A549 (cell line): Measurements from ENCODE around the gene ALDH2. TPM values are rescaled to one million over a fixed set of nuclear protein-coding genes. Genes with fewer than 3 reads are reported as not detected.
"Not testable (repeated sequence)": the region's sequence is repeated elsewhere in the genome, so short reads cannot be mapped to it uniquely, and the experiment has no call there.

ENCODE experiments used
- ATAC-seq, 2 experiments: fragments of 200-7000 bp in 1 of 2; fragments of >200 bp in 1 of 2; cut with Nextera tagmentation in 1 of 2; cut with Tn5 transposase in 1 of 2; 3 replicates each; pipeline versions ENCODE4 v1.8.0 to v1.9.1; 2018 to 2020; ENCODE audit warnings: mild to moderate bottlenecking in 1 of 2, moderate library complexity in 1 of 2
- CTCF ChIA-PET: fragments of 300-600 bp; sonication (Branson Sonifier 250); formaldehyde crosslinking; extraction: SDS; loops from one replicate; lab custom pipeline; 2021; ENCODE audit warnings: antibody characterized with exemption, inconsistent platforms; lab: Yijun Ruan, JAX
- POLR2A ChIA-PET: fragments of 350-600 bp; formaldehyde crosslinking; extraction: SDS; loops from one replicate; lab custom pipeline; 2021; ENCODE audit warnings: antibody characterized with exemption, inconsistent platforms; lab: Yijun Ruan, JAX
- DNase-seq, 2 experiments: peaks; one replicate each; pipeline versions ENCODE4 v3.0.0 to v3.0.0-alpha.2; 2011 to 2016; ENCODE audit warnings: low read depth in 1 of 2, low spot score in 1 of 2
- FAIRE-seq: peaks from 2 replicates; lab custom pipeline; 2011; peaks lifted over from hg19 to GRCh38; lab: Jason Lieb, UNC
- H3K27ac ChIP-seq, 2 experiments: fragments of >200 bp; sonication (Bioruptor Twin); formaldehyde crosslinking; 3 replicates each; pipeline ENCODE4 v1.5.1; 2016 to 2017
- H3K4me1 ChIP-seq: fragments of >200 bp; sonication (Bioruptor Twin); formaldehyde crosslinking; 3 replicates; pipeline ENCODE4 v1.6.1; 2016
- H3K4me2 ChIP-seq: fragments of >200 bp; sonication (Bioruptor Twin); formaldehyde crosslinking; 3 replicates; pipeline ENCODE4 v1.6.1; 2016
- H3K4me3 ChIP-seq: fragments of >200 bp; sonication (Bioruptor Twin); formaldehyde crosslinking; 3 replicates; pipeline ENCODE4 v1.5.1; 2016
- H3K9me3 ChIP-seq: fragments of >200 bp; sonication (Bioruptor Twin); formaldehyde crosslinking; 3 replicates; pipeline ENCODE4 v1.6.1; 2016
- BCL3 ChIP-seq: fragments of >200 bp; sonication (Bioruptor Twin); formaldehyde crosslinking; IDR thresholded peaks from 3 replicates; pipeline ENCODE4 v1.6.1; 2016
- CBX2 ChIP-seq: fragments of 200-600 bp; sonication (generic); IDR thresholded peaks from 2 replicates; pipeline ENCODE4 v1.6.1; 2016; ENCODE audit warnings: low read depth, mild to moderate bottlenecking, borderline replicate concordance
- CEBPB ChIP-seq, 2 experiments: fragments of >200 bp in 1 of 2; sonication (Bioruptor Twin) in 1 of 2; formaldehyde crosslinking in 1 of 2; IDR thresholded peaks; 2 replicates each; pipeline ENCODE4 v1.6.1; 2012 to 2016
- E2F6 ChIP-seq: IDR thresholded peaks from 2 replicates; pipeline ENCODE4 v1.6.1; 2012; ENCODE audit warnings: low read depth, borderline replicate concordance
- EHMT2 ChIP-seq: fragments of 200-600 bp; sonication (generic); IDR thresholded peaks from 2 replicates; pipeline ENCODE4 v1.6.1; 2016; ENCODE audit warnings: antibody characterized with exemption, low read depth, mild to moderate bottlenecking, moderate library complexity
- EP300 ChIP-seq, 2 experiments: fragments of >200 bp; sonication (Bioruptor Twin); formaldehyde crosslinking; IDR thresholded peaks; 2 replicates in 1 of 2; 3 replicates in 1 of 2; pipeline ENCODE4 v1.6.1; 2016 to 2017
- FOSL2 ChIP-seq, 2 experiments: fragments of 450-650 bp in 1 of 2; fragments of >200 bp in 1 of 2; sonication (Bioruptor Twin) in 1 of 2; formaldehyde crosslinking; IDR thresholded peaks; 2 replicates each; pipeline versions ENCODE4 v1.5.0 to v1.6.1; 2016 to 2020; ENCODE audit warnings: mild to moderate bottlenecking in 1 of 2, moderate library complexity in 1 of 2
- HDAC2 ChIP-seq: fragments of 200-600 bp; sonication (generic); IDR thresholded peaks from 2 replicates; pipeline ENCODE4 v1.6.1; 2016
- HEYL ChIP-seq: fragments of 250-450 bp; sonication (Bioruptor Pico); IDR thresholded peaks from 2 replicates; pipeline ENCODE4 v1.8.0; 2021; ENCODE audit warnings: mild to moderate bottlenecking, moderate library complexity
- HOXB13 ChIP-seq: fragments of 250-450 bp; sonication (Bioruptor Pico); IDR thresholded peaks from 2 replicates; pipeline ENCODE4 v1.5.0; 2020; ENCODE audit warnings: low read depth, mild to moderate bottlenecking, moderate library complexity
- HOXB5 ChIP-seq: fragments of 250-450 bp; sonication (Bioruptor Pico); IDR thresholded peaks from 2 replicates; pipeline ENCODE4 v1.5.0; 2020; ENCODE audit warnings: mild to moderate bottlenecking, moderate library complexity
- KDM1A ChIP-seq: fragments of 200-600 bp; sonication (generic); IDR thresholded peaks from 2 replicates; pipeline ENCODE4 v1.6.1; 2016; ENCODE audit warnings: low read depth, mild to moderate bottlenecking
- NFE2L2 ChIP-seq: fragments of 150-350 bp; conservative IDR thresholded peaks from 2 replicates; pipeline ENCODE4 v1.6.1; 2014; ENCODE audit warnings: low read length
- NPAS2 ChIP-seq: fragments of 250-450 bp; sonication (Bioruptor Pico); IDR thresholded peaks from 2 replicates; pipeline ENCODE4 v1.8.0; 2022; ENCODE audit warnings: mild to moderate bottlenecking, moderate library complexity, borderline replicate concordance
- NR3C1 ChIP-seq: fragments of >200 bp; sonication (Bioruptor Twin); formaldehyde crosslinking; IDR thresholded peaks from 3 replicates; pipeline ENCODE4 v1.6.1; 2017
- PHF8 ChIP-seq: fragments of 200-600 bp; sonication (generic); IDR thresholded peaks from 2 replicates; pipeline ENCODE4 v1.6.1; 2016; ENCODE audit warnings: low read depth, mild to moderate bottlenecking, antibody characterized with exemption, moderate library complexity, borderline replicate concordance
- REST ChIP-seq: fragments of 200-600 bp; sonication (generic); IDR thresholded peaks from 2 replicates; pipeline ENCODE4 v1.6.1; 2016; ENCODE audit warnings: antibody characterized with exemption, mild to moderate bottlenecking, moderate library complexity
- TFCP2L1 ChIP-seq: fragments of 250-450 bp; sonication (Bioruptor Pico); IDR thresholded peaks from 2 replicates; pipeline ENCODE4 v1.5.0; 2021; ENCODE audit warnings: mild to moderate bottlenecking
- TP53 ChIP-seq: fragments of 250-450 bp; sonication (Bioruptor Pico); IDR thresholded peaks from 2 replicates; pipeline ENCODE4 v1.5.0; 2021; ENCODE audit warnings: mild to moderate bottlenecking, moderate library complexity
- ZC3H11A ChIP-seq: fragments of 450-650 bp; IDR thresholded peaks from 2 replicates; pipeline ENCODE4 v1.6.1; 2014; ENCODE audit warnings: antibody characterized with exemption, mild to moderate bottlenecking
- ZNF302 ChIP-seq: fragments of 250-450 bp; sonication (Bioruptor Pico); IDR thresholded peaks from 2 replicates; pipeline ENCODE4 v1.9.0; 2021; ENCODE audit warnings: inconsistent platforms, mild to moderate bottlenecking, moderate library complexity
- WGBS: methylation state at CpG from one replicate; pipeline ENCODE4 v1.1.6; 2017; ENCODE audit errors: missing lambda C conversion rate; 5-methylcytosine and 5-hydroxymethylcytosine counted together
- polyA plus RNA-seq, 4 experiments: library from polyadenylated mRNA; depleted of rRNA in 3 of 4; stranded (reverse); fragments of >200 nt; fragmentation: RNase III in 1 of 4; extraction: RNeasy Plus Mini Kit Qiagen cat#74134 plus additional on column Dnase treatment in 1 of 4; gene quantifications; 2 replicates in 3 of 4; 3 replicates in 1 of 4; pipeline ENCODE4 v1.2.3, GENCODE V29; 2011 to 2017

The ALDH2 gene
- polyA plus RNA-seq, 2 of the 4 experiments (the other 2 are of a cell fraction): 97.5 to 123 TPM

- POLR2A ChIA-PET: no interaction called here
- Histone ChIP-seq H3K4me2 (no peak overlapping the region), H3K4me1 (no peaks in the 10 kb centered on the region), H3K4me3 (no peak overlapping the region), H3K27ac (no peak overlapping the region), H3K9me3 (no peaks in the 10 kb centered on the region)
- DNase-seq (no peak), ATAC-seq (no peak), FAIRE-seq (no peak)
- no peak for TF ChIP-seq TFCP2L1 (CRISPR knock-in tag)
- TF ChIP-seq ZNF302: no peak
- no peak for TF ChIP-seq PHF8
- TF ChIP-seq KDM1A: no peak
- TF ChIP-seq HOXB13 (CRISPR knock-in tag): no peak
- TF ChIP-seq NFE2L2: no peak
- no peak for TF ChIP-seq CEBPB (IDR thresholded peaks at IDR 0.05)
- no peak for TF ChIP-seq CBX2
- TF ChIP-seq HOXB5: no peak
- no peak for TF ChIP-seq NPAS2
- TF ChIP-seq NR3C1: no peak
- no peak for TF ChIP-seq HEYL (CRISPR knock-in tag)
- TF ChIP-seq BCL3: no peak
- no peak for TF ChIP-seq EHMT2
- TF ChIP-seq HDAC2: no peak
- no peak for TF ChIP-seq ZC3H11A
- TF ChIP-seq EP300 (IDR thresholded peaks at IDR 0.05): no peak
- no peak for TF ChIP-seq E2F6
- TF ChIP-seq TP53 (CRISPR knock-in tag): no peak
- whole genome bisulfite sequencing: 72% methylated on average over 4 of the region's 4 CpGs
- CTCF ChIA-PET: interaction anchor here (0.6 to 1.0 kb wide), 2 partner anchors 13 to 76 kb away, joined by 3 read pairs; no protein-coding TSS in a partner anchor
These were observed 61.2 kb downstream of the ALDH2 start for GRCh38 chr12:111827907-111828306.

GRCh38 chr12:111828338-111828979, 61.7 kb downstream of the ALDH2 start:
- no peak overlapping the region for H3K4me2 ChIP-seq
- ATAC-seq: no peak; a peak in 2 of 6 replicates
- H3K4me3 ChIP-seq: no peak overlapping the region
- no peak for FAIRE-seq
- no peak for DNase-seq
- H3K4me1 ChIP-seq: no peaks in the 10 kb centered on the region
- POLR2A ChIA-PET: no interaction called here
- no peaks in the 10 kb centered on the region for H3K9me3 ChIP-seq
- WGBS: 50% methylated on average over 8 of the region's 8 CpGs
- CTCF ChIA-PET: interaction anchor here (0.6 to 1.0 kb wide), 2 partner anchors 13 to 75 kb away, joined by 3 read pairs; no protein-coding TSS in a partner anchor
- TF ChIP-seq EP300 (IDR thresholded peaks at IDR 0.05) (no peak), REST (no peak), FOSL2 (IDR thresholded peaks at IDR 0.05) (no peak), FOSL2 (CRISPR knock-in tag; IDR thresholded peaks at IDR 0.05) (no peak), NR3C1 (no peak), EHMT2 (no peak)
- H3K27ac ChIP-seq: no peak overlapping the region

DNA sequence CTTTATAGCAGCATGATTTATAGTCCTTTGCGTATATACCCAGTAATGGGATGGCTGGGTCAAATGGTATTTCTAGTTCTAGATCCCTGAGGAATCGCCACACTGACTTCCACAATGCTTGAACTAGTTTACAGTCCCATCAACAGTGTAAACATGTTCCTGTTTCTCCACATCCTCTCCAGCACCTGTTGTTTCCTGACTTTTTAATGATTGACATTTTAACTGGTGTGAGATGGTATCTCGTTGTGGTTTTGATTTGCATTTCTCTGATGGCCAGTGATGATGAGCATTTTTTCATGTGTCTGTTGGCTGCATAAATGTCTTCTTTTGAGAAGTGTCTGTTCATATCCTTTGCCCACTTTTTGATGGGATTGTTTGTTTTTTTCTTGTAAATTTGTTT, 62.9 kb downstream of the ALDH2 start:
- H3K4me2 ChIP-seq, FAIRE-seq, CTCF ChIA-PET, DNase-seq, POLR2A ChIA-PET, ATAC-seq, H3K27ac ChIP-seq, H3K4me3 ChIP-seq, H3K9me3 ChIP-seq, H3K4me1 ChIP-seq: not testable (repeated sequence)
- WGBS: 30% methylated on average over 3 of the region's 3 CpGs
